ENCODE data around the gene L3MBTL4. TPM values are rescaled to one million over a fixed set of nuclear protein-coding genes. Genes with fewer than 3 reads are reported as not detected.

The L3MBTL4 gene
- total RNA-seq, 2 donors from 2014 or later: 4.9 to 6.5 TPM

GRCh38 chr18:6370886-6371635 lies 43.6 kb downstream of the L3MBTL4 start:
- intact Hi-C loops (cut with DNase I, micrococcal nuclease): no loop called here
- peak in 1 of 2 donors; percentile 56 for DNase-seq
- peak; percentile 58 for ATAC-seq

GRCh38 chr18:6370410-6370809 lies 44.3 kb downstream of the L3MBTL4 start:
- intact Hi-C loops (cut with DNase I, micrococcal nuclease): no loop called here
- DNase-seq (no peak), ATAC-seq (no peak)

- intact Hi-C loops (cut with DNase I, micrococcal nuclease): no loop called here
- ATAC-seq (no peak), DNase-seq (no peak)
Measured at GRCh38 chr18:6368017-6368416, 46.7 kb downstream of the L3MBTL4 start.

GRCh38 chr18:6367208-6367607 lies 47.5 kb downstream of the L3MBTL4 start:
- no peak for DNase-seq
- no peak for ATAC-seq
- intact Hi-C loops (cut with DNase I, micrococcal nuclease): no loop called here

GRCh38 chr18:6366776-6367175 lies 47.9 kb downstream of the L3MBTL4 start:
- ATAC-seq (no peak), DNase-seq (no peak)
- intact Hi-C loops (cut with DNase I, micrococcal nuclease): no loop called here

- ATAC-seq: no peak
- no peak for DNase-seq
- intact Hi-C loops (cut with DNase I, micrococcal nuclease): no loop called here
Measured at GRCh38 chr18:6365385-6365784, 49.3 kb downstream of the L3MBTL4 start.

GRCh38 chr18:6363216-6363615 lies 51.5 kb downstream of the L3MBTL4 start:
- ATAC-seq (no peak), DNase-seq (no peak)
- intact Hi-C loops (cut with DNase I, micrococcal nuclease): no loop called here

GRCh38 chr18:6362559-6363129 lies 52.1 kb downstream of the L3MBTL4 start:
- intact Hi-C loops (cut with DNase I, micrococcal nuclease): no loop called here
- peak; percentile 30 for ATAC-seq

GRCh38 chr18:6357668-6358067 lies 57.0 kb downstream of the L3MBTL4 start:
- DNase-seq (no peak), ATAC-seq (no peak)
- intact Hi-C loops (cut with DNase I, micrococcal nuclease): no loop called here

More at GRCh38 chr18:6362559-6363129, 52.1 kb downstream of the L3MBTL4 start:
- no peak for DNase-seq

- DNase-seq (no peak), ATAC-seq (no peak)
- intact Hi-C loops (cut with DNase I, micrococcal nuclease): no loop called here
Measured at GRCh38 chr18:6355789-6356589, 58.7 kb downstream of the L3MBTL4 start.

GRCh38 chr18:6352275-6352674 lies 62.4 kb downstream of the L3MBTL4 start:
- no peak for ATAC-seq
- intact Hi-C loops (cut with DNase I, micrococcal nuclease): no loop called here
- DNase-seq: no peak

- DNase-seq (no peak), ATAC-seq (no peak)
- intact Hi-C loops (cut with DNase I, micrococcal nuclease): no loop called here
Measured at GRCh38 chr18:6342990-6343389, 71.7 kb downstream of the L3MBTL4 start.

GRCh38 chr18:6341709-6342108 lies 73.0 kb downstream of the L3MBTL4 start:
- intact Hi-C loops (cut with DNase I, micrococcal nuclease): no loop called here
- DNase-seq (no peak), ATAC-seq (no peak)

GRCh38 chr18:6341303-6341702 lies 73.4 kb downstream of the L3MBTL4 start:
- intact Hi-C loops (cut with DNase I, micrococcal nuclease): no loop called here
- no peak for ATAC-seq
- no peak for DNase-seq

GRCh38 chr18:6340121-6340520 lies 74.6 kb downstream of the L3MBTL4 start:
- ATAC-seq: no peak
- no peak for DNase-seq
- intact Hi-C loops (cut with DNase I, micrococcal nuclease): no loop called here

GRCh38 chr18:6336239-6336638 lies 78.5 kb downstream of the L3MBTL4 start:
- no peak for ATAC-seq
- DNase-seq: no peak

GRCh38 chr18:6333981-6334380 lies 80.7 kb downstream of the L3MBTL4 start:
- ATAC-seq (no peak), DNase-seq (no peak)
- intact Hi-C loops (cut with DNase I, micrococcal nuclease): no loop called here

More at GRCh38 chr18:6336239-6336638, 78.5 kb downstream of the L3MBTL4 start:
- intact Hi-C loops (cut with DNase I, micrococcal nuclease): no loop called here

GRCh38 chr18:6331872-6332271 lies 82.8 kb downstream of the L3MBTL4 start:
- ATAC-seq: no peak
- intact Hi-C loops (cut with DNase I, micrococcal nuclease): no loop called here
- no peak for DNase-seq

GRCh38 chr18:6330786-6331185 lies 83.9 kb downstream of the L3MBTL4 start:
- intact Hi-C loops (cut with DNase I, micrococcal nuclease): no loop called here
- ATAC-seq (no peak), DNase-seq (no peak)

- no peak for DNase-seq
- ATAC-seq: no peak
- intact Hi-C loops (cut with DNase I, micrococcal nuclease): no loop called here
Measured at GRCh38 chr18:6328621-6329010, 86.1 kb downstream of the L3MBTL4 start.

Data from left colon (tissue), 2 donors.